Upper lobe of right lung (tissue), 1 donor: ENCODE data around the gene FOXK2. TPM values are rescaled to one million over a fixed set of nuclear protein-coding genes. Genes with fewer than 3 reads are reported as not detected.

ENCODE experiments used
- ATAC-seq: fragments of 200-7000 bp; cut with Tn5 transposase; one replicate; pipeline ENCODE4 v1.9.1; 2020; ENCODE audit warnings: mild to moderate bottlenecking, moderate library complexity
- DNase-seq: peaks from one replicate; pipeline ENCODE4 v3.0.0-alpha.2; 2020
- H3K27ac ChIP-seq: fragments of 200-600 bp; one replicate; pipeline ENCODE4 v1.8.0; 2022
- H3K27me3 ChIP-seq: fragments of 200-600 bp; one replicate; pipeline ENCODE4 v1.8.0; 2022; ENCODE audit warnings: mild to moderate bottlenecking
- H3K36me3 ChIP-seq: fragments of 200-600 bp; one replicate; pipeline ENCODE4 v1.8.0; 2022
- H3K4me1 ChIP-seq: fragments of 200-600 bp; one replicate; pipeline ENCODE4 v1.8.0; 2022
- H3K4me3 ChIP-seq: fragments of 200-600 bp; one replicate; pipeline ENCODE4 v1.8.0; 2022; ENCODE audit warnings: mild to moderate bottlenecking
- H3K9me3 ChIP-seq: fragments of 200-600 bp; one replicate; pipeline ENCODE4 v1.8.0; 2022
- intact Hi-C: fragments of 100-400 bp; cut with DNase I; formaldehyde crosslinking; loops from one replicate; pipeline ENCODE4 v1.11.0; 2022
- total RNA-seq: library from RNA; stranded (reverse); fragmentation: NEBNext Ultra II Directional; extraction: Animal tissue kit (Norgen Biotek cat#: 25700); gene quantifications from one replicate; pipeline ENCODE4 v1.2.1, GENCODE V29; 2021
- TF ChIP-seq, protein P1 (sequence below): fragments of 200-600 bp; IDR thresholded peaks from one replicate; pipeline ENCODE4 v1.8.0; 2022; ENCODE audit warnings: antibody characterized with exemption
- donor health status: DM: no; HTN: yes; CAD: no; lungs with severe emphysema.

Gene FOXK2
- total RNA-seq, 1 donor from 2014 or later: 62.4 TPM

DNA sequence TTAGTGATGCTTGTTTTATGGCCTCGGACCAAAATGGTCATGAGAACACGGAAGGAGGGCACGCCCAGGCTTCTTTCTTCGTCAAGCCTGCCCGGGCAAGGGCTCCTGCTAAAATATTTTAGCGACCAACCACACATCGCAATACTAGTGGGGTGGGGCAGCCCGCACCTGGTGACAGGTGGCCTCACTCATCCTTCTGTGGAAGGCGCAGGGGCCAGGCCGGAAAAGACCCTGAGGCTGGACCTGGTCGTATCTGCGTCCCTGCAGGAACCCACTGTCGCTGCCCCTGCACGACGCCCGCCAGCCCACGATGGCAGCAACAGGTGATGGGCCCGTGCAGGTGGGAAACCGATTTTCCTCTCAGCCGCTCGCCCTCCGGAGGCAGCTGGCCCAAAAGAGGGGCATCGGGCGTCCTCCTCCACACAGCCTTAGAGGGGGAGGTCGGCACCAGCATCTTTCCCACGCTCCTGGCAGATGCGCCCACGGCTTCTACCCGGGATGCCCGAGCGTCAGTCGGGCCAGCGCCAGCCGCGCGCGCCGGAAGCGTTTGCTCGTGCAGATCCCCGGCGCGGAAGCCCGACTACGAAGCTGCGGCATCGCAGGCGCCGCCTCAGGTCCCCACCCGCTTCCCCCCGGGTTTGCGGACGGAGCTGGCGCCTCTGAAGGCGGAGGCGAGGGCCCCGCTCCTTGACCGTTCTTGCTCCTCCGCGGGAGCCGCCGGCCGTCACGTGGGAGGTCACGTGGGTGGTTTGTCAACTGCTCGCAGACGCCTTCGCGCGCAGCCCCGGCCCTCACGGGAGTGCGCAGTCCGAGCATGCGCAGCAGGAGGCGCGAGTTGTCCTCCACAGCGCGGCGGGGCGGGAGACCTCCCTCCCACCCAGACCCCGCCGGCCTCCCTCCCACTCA is 22.8 kb upstream of the FOXK2 start:
- ATAC-seq (peak; percentile 87), DNase-seq (peak; percentile 100)
- no peaks in the 10 kb centered on the region for H3K36me3 ChIP-seq
- peaks cover 11% of the 10 kb centered on the region for H3K4me1 ChIP-seq
- H3K4me3 ChIP-seq: peak overlapping the region; percentile 64
- no peaks in the 10 kb centered on the region for H3K27me3 ChIP-seq
- TF ChIP-seq, protein P1, sequence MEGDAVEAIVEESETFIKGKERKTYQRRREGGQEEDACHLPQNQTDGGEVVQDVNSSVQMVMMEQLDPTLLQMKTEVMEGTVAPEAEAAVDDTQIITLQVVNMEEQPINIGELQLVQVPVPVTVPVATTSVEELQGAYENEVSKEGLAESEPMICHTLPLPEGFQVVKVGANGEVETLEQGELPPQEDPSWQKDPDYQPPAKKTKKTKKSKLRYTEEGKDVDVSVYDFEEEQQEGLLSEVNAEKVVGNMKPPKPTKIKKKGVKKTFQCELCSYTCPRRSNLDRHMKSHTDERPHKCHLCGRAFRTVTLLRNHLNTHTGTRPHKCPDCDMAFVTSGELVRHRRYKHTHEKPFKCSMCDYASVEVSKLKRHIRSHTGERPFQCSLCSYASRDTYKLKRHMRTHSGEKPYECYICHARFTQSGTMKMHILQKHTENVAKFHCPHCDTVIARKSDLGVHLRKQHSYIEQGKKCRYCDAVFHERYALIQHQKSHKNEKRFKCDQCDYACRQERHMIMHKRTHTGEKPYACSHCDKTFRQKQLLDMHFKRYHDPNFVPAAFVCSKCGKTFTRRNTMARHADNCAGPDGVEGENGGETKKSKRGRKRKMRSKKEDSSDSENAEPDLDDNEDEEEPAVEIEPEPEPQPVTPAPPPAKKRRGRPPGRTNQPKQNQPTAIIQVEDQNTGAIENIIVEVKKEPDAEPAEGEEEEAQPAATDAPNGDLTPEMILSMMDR: no peak
- intact Hi-C loops: no loop called here
- H3K27ac ChIP-seq: peak overlapping the region; percentile 75
- no peaks in the 10 kb centered on the region for H3K9me3 ChIP-seq

- DNase-seq: no peak
- ATAC-seq: peak; percentile 53
- H3K9me3 ChIP-seq: no peaks in the 10 kb centered on the region
- H3K36me3 ChIP-seq: no peaks in the 10 kb centered on the region
- no peaks in the 10 kb centered on the region for H3K27me3 ChIP-seq
- peak overlapping the region; percentile 64 for H3K4me3 ChIP-seq
- TF ChIP-seq, protein P1: no peak
- intact Hi-C loops: no loop called here
- H3K27ac ChIP-seq: peak overlapping the region; percentile 75
- peaks cover 11% of the 10 kb centered on the region for H3K4me1 ChIP-seq
These were observed 21.8 kb upstream of the FOXK2 start for GRCh38 chr17:82497483-82498405.

DNA sequence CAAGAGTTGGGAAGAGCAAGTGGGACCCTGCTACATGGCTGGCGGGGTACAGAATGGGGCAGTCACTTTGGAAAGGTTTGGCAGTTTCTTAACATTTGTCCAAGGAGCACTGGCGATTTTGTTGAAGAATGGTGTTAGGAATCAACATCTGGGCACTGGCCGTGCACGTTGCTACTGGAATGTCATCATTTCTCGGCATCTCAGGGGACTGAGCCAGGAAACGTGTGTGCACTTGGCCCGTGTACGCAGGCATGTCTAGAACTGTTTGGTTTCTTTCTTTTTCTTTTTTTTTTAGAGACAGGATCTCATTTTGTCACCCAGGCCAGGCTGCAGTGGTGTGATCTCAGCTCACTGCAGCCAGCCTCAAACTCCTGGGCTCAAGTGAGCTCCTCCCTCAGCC is 17.3 kb upstream of the FOXK2 start:
- Histone ChIP-seq H3K36me3 (no peaks in the 10 kb centered on the region), H3K4me3 (no peak overlapping the region), H3K4me1 (peaks cover 8% of the 10 kb centered on the region), H3K27ac (no peak overlapping the region), H3K9me3 (no peaks in the 10 kb centered on the region), H3K27me3 (no peaks in the 10 kb centered on the region)
- TF ChIP-seq, protein P1: no peak
- intact Hi-C loops: no loop called here
- ATAC-seq (no peak), DNase-seq (no peak)

DNA sequence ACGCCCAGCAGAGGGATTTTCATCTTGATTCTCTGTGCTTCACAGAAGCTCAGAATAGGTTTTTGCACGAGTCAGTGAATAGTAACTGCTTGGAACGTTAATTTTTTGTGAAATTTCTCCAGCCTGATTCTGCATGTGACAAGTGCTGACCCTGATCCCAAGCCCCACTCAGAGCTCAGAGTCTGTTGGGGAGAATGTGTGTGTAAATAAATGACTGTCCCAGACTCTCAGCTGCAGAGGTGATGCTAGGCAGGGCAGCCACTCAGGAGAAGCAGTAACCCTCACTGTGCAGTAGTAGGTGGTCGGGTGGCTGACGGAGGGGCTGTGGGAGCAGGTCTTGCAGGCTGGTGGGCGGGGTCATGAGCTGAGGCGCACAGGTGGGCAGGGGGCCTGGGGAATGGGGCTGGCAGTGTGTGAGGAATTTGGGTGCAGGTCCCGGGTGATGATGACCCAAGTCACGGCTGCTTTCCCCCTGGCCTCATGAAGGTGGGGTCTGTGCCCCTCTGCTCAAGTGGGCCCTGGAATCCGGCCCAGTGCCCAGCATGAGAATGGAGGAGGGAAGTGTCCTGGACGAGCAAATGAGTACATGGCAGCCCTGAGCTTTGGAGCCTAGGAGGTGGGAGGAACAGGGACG is 16.3 kb upstream of the FOXK2 start:
- peaks cover 3% of the 10 kb centered on the region for H3K4me1 ChIP-seq
- TF ChIP-seq, protein P1: no peak
- intact Hi-C loops: no loop called here
- H3K36me3 ChIP-seq: no peaks in the 10 kb centered on the region
- ATAC-seq (no peak), DNase-seq (no peak)
- no peaks in the 10 kb centered on the region for H3K9me3 ChIP-seq
- H3K27me3 ChIP-seq: no peaks in the 10 kb centered on the region
- no peak overlapping the region for H3K27ac ChIP-seq
- H3K4me3 ChIP-seq: no peak overlapping the region

- H3K36me3 ChIP-seq: no peaks in the 10 kb centered on the region
- no peaks in the 10 kb centered on the region for H3K9me3 ChIP-seq
- DNase-seq (no peak), ATAC-seq (no peak)
- intact Hi-C loops: no loop called here
- H3K27me3 ChIP-seq: no peaks in the 10 kb centered on the region
- no peak overlapping the region for H3K27ac ChIP-seq
- TF ChIP-seq, protein P1: no peak
- H3K4me3 ChIP-seq: no peak overlapping the region
- no peaks in the 10 kb centered on the region for H3K4me1 ChIP-seq
These were observed 15.7 kb upstream of the FOXK2 start for GRCh38 chr17:82503728-82504308.
